Activated naive CD4-positive, alpha-beta T cell treated with anti-CD3 and anti-CD28 coated beads, Interleukin-2, amount 50 U/mL, for 72 hours (primary cell): ENCODE results near the gene MAD2L1. TPM values are rescaled to one million over a fixed set of nuclear protein-coding genes. Genes with fewer than 3 reads are reported as not detected.
A peak's percentile ranks its signal among the peaks of the same experiment; 100 is the strongest.

Experiments used
- ATAC-seq, 2 donors: fragments of 150-1000 bp; cut with Tn5 transposase; 2 replicates each; pipeline ENCODE4 v1.10.0; 2021; ENCODE audit warnings: mild to moderate bottlenecking in 2 of 2, moderate library complexity in 2 of 2
- DNase-seq, 2 donors: peaks; one replicate each; pipeline ENCODE4 v3.0.0; 2021 to 2022; ENCODE audit warnings: low spot score in 2 of 2
- H3K27ac Mint-ChIP-seq, 2 donors: one replicate each; pipeline ENCODE4 v1.8.0; 2022; ENCODE audit warnings: mild to moderate bottlenecking in 2 of 2, mixed read lengths in 2 of 2
- H3K36me3 Mint-ChIP-seq, 2 donors: one replicate each; pipeline ENCODE4 v1.8.0; 2022; ENCODE audit warnings: mixed read lengths in 2 of 2
- H3K9me3 Mint-ChIP-seq, 2 donors: one replicate each; pipeline ENCODE4 v1.8.0; 2022; ENCODE audit warnings: mixed read lengths in 2 of 2
- total RNA-seq, 2 donors: library from RNA; stranded (reverse); gene quantifications; one replicate each; pipeline ENCODE4 v1.2.3, GENCODE V29; 2022

MAD2L1 gene
- total RNA-seq, 2 donors from 2014 or later = 79.7 to 103 TPM

DNA sequence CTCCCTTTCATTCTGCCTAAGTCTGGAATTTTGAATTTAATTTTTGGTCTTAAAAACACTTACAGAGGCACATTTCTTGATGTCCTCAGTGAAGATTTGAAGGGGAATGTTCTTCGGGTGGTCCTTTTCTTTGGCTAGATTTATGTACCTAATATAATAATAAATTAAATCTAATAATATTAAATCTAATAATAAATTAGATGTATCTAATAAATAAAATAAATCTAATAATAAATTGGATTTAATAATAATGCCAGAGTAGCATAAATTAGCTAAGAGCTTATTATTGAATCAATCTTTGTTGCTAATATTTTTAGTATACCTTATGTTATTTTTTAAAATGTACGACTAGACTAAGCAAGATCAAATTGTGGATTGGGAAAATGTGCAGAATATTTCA, 39.8 kb downstream of the MAD2L1 start:
- no peaks in the 10 kb centered on the region for H3K9me3 Mint-ChIP-seq
- ATAC-seq (no peak), DNase-seq (no peak)
- H3K27ac Mint-ChIP-seq = no peak overlapping the region
- no peaks in the 10 kb centered on the region for H3K36me3 Mint-ChIP-seq

DNA sequence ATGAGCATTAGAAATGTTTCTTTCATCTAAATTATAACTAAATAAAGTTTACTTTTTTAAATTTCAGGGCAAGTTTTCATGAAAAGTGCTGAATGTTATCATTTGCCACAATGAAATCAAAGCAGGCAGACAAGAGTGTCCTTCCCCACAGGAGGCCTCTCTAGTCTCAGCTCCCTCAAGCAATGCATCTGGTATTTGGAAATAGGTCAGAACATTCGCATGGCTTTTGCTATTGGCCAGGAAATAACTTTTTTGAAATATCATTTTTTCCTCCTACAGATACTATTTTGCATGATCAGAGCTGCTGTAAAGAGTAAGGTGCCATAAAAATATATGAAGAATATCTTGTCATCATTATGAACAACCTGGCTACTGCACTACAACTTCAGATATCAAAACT, 41.1 kb downstream of the MAD2L1 start:
- Mint-ChIP-seq H3K36me3 (no peaks in the 10 kb centered on the region), H3K9me3 (no peaks in the 10 kb centered on the region), H3K27ac (no peak overlapping the region)
- ATAC-seq (no peak), DNase-seq (no peak)

DNA sequence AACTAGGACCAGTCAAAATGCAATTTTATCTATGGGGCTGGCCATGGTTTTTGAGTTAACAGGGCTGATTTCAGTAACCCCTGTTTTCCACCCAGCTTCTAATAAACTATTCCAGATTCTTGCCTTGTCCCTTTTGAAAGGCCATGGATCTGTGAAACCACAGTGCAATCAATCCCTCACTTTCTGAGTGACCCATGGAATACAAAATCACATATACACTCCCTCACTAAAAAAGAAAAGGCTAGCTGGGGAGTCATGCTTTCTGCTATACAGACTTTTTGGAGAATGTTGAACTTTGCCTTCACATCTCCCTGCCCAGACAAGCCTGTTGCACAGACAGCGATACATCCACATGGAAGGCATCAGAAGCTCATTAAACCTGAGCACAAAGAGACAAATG, 47.9 kb downstream of the MAD2L1 start:
- H3K36me3 Mint-ChIP-seq = no peaks in the 10 kb centered on the region
- H3K9me3 Mint-ChIP-seq = peaks cover 3 to 4% of the 10 kb centered on the region in 2 donors
- DNase-seq = no peak
- H3K27ac Mint-ChIP-seq = no peak overlapping the region
- no peak for ATAC-seq

GRCh38 chr4:120017939-120018692, 48.5 kb downstream of the MAD2L1 start:
- DNase-seq (no peak), ATAC-seq (no peak)
- Mint-ChIP-seq H3K36me3 (no peaks in the 10 kb centered on the region), H3K9me3 (peaks cover 4% of the 10 kb centered on the region in 2 donors), H3K27ac (no peak overlapping the region)

- H3K9me3 Mint-ChIP-seq = peaks cover 4% of the 10 kb centered on the region in 2 donors
- no peaks in the 10 kb centered on the region for H3K36me3 Mint-ChIP-seq
- DNase-seq (no peak), ATAC-seq (no peak)
- H3K27ac Mint-ChIP-seq = no peak overlapping the region
Observed at GRCh38 chr4:120011725-120012124, 54.9 kb downstream of the MAD2L1 start.

DNA sequence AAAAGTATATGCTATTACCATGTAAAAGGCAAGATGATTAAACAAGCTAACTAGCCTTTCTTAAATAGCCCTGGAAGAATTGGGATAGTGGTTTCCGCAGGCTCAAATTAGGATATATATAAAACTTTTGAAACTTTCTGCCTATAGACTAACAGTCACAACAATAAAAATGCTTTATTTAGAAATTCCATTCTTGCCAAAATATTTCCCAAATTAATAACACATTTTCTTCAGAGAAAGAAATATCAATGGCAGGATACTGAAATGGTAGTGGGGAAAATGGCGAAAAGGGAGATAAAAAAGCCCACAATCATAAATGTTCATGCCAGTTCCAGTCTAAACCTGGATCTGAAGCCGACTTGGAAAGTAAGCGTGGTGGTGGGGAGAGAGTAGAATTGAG, 56.0 kb downstream of the MAD2L1 start:
- ATAC-seq (no peak), DNase-seq (no peak)
- H3K9me3 Mint-ChIP-seq = peaks cover 3 to 4% of the 10 kb centered on the region in 2 donors
- no peak overlapping the region for H3K27ac Mint-ChIP-seq
- H3K36me3 Mint-ChIP-seq = no peaks in the 10 kb centered on the region

DNA sequence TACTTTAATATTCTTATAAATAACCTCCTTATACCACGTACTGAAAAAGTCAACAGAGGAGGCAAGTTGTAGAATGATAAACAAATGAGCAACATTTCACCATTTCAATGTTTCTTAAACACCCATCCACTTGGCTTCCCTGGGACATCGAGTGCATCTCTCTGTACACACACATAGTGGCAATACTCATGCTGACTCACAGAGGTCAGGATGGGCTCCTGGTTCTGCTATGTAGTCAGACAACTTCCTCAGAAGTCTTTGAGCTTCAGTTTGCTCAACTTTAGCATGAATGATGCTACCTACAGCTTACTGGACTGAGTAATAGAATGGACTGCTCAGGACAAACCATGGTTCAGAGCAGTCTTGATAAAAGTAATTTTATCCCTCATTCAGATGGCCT, 56.9 kb downstream of the MAD2L1 start:
- no peak overlapping the region for H3K27ac Mint-ChIP-seq
- DNase-seq (no peak), ATAC-seq (peak; percentile 13 to 38)
- H3K36me3 Mint-ChIP-seq = no peaks in the 10 kb centered on the region
- peaks cover 0 to 4% of the 10 kb centered on the region in 2 donors for H3K9me3 Mint-ChIP-seq

- peaks cover 0 to 3% of the 10 kb centered on the region in 2 donors for H3K9me3 Mint-ChIP-seq
- no peak for DNase-seq
- no peak for ATAC-seq
- no peak overlapping the region for H3K27ac Mint-ChIP-seq
- no peaks in the 10 kb centered on the region for H3K36me3 Mint-ChIP-seq
Observed at GRCh38 chr4:120008957-120009356, 57.7 kb downstream of the MAD2L1 start.

- no peak overlapping the region for H3K27ac Mint-ChIP-seq
- no peaks in the 10 kb centered on the region for H3K9me3 Mint-ChIP-seq
- ATAC-seq (peak in 1 of 2 donors; percentile 56), DNase-seq (no peak)
- H3K36me3 Mint-ChIP-seq = no peaks in the 10 kb centered on the region
Observed at GRCh38 chr4:120007896-120008436, 58.7 kb downstream of the MAD2L1 start.

DNA sequence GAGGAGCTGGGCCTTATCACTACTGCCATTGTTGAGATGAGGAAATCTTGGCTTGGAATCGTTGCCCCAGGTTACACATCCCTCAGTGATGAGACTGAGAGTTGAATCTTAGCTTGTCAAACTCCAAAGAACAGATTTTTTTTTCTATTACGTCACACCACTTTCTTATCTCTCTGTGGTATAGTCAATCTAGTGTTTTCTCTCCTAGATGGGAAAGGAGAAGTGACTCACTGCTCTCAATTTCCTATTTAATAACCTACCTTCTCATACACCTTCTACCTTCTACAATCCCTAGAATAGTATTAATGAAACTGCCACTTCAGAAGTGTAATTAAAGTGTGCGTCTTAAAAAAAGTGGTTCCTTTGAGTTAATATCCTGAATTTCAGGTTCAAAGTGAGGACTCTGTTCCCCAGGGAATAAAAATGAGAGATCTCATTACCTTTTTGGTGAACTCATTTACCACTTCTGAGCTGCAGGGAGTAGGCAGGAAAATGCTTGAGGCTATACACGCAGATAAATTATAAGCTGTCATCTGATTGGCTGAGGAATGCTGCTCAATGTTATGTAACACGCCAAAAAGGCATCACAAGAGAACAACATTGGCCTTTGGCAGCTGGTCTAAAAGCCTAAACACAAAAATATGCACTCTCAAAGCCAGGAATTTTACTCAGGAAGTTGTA, 59.3 kb downstream of the MAD2L1 start:
- Mint-ChIP-seq H3K27ac (no peak overlapping the region), H3K9me3 (no peaks in the 10 kb centered on the region), H3K36me3 (no peaks in the 10 kb centered on the region)
- DNase-seq (no peak), ATAC-seq (peak; percentile 28 to 70)
